HepG2 (cell line): ENCODE results near the gene HSD3B7.

Source experiments
- CREB1 ChIP-seq, 2 experiments: fragments of 450-650 bp in 1 of 2; IDR thresholded peaks; 2 replicates each; pipeline ENCODE4 v1.6.1; 2016 to 2017; ENCODE audit warnings: control low read depth in 1 of 2, mild to moderate bottlenecking in 1 of 2, missing compliant biosample characterization in 1 of 2, missing genetic modification characterization in 1 of 2
- GTF2F1 ChIP-seq: fragments of 150-350 bp; IDR thresholded peaks from 2 replicates; pipeline ENCODE4 v1.6.1; 2014; ENCODE audit warnings: low read length
- GTF3A ChIP-seq: sonication (generic); formaldehyde crosslinking; conservative IDR thresholded peaks from 2 replicates; pipeline ENCODE4 v1.4.0; 2020; ENCODE audit warnings: mild to moderate bottlenecking, missing genetic modification reagents
- MAFK ChIP-seq, 2 experiments: IDR thresholded peaks in 1 of 2; conservative IDR thresholded peaks in 1 of 2; 2 replicates each; pipeline ENCODE4 v1.6.1; 2011; ENCODE audit warnings: improper control_type of control experiment in 2 of 2, low read length in 2 of 2
- NFIC ChIP-seq: IDR thresholded peaks from 2 replicates; pipeline ENCODE4 v1.6.1; 2012; ENCODE audit warnings: mild to moderate bottlenecking, low read length, inconsistent platforms
- POLR2A ChIP-seq, 2 experiments: IDR thresholded peaks; 2 replicates each; pipeline ENCODE4 v1.6.1; 2011; ENCODE audit warnings: low read depth in 2 of 2, low read length in 2 of 2, mild to moderate bottlenecking in 1 of 2, moderate library complexity in 1 of 2; ENCODE audit not compliant: insufficient read depth in 1 of 2
- SRF ChIP-seq: IDR thresholded peaks from 2 replicates; pipeline ENCODE4 v1.6.1; 2011; ENCODE audit warnings: mild to moderate bottlenecking, low read depth, low read length, moderate library complexity
- TOE1 ChIP-seq: sonication (generic); formaldehyde crosslinking; IDR thresholded peaks from 2 replicates; pipeline ENCODE4 v1.4.0; 2020; ENCODE audit warnings: mild to moderate bottlenecking, missing genetic modification reagents
- U2AF1 ChIP-seq: fragments of 200-400 bp; formaldehyde crosslinking; optimal IDR thresholded peaks from 2 replicates; pipeline ENCODE3; 2017; ENCODE audit warnings: mild to moderate bottlenecking, low read depth, low read length
- ZNF510 ChIP-seq: sonication (generic); formaldehyde crosslinking; IDR thresholded peaks from 2 replicates; pipeline ENCODE4 v1.4.0; 2020; ENCODE audit warnings: low read depth, mild to moderate bottlenecking, missing genetic modification reagents
- ZNF768 ChIP-seq: sonication (generic); formaldehyde crosslinking; IDR thresholded peaks from 2 replicates; pipeline ENCODE4 v1.4.0; 2020; ENCODE audit warnings: missing genetic modification reagents
- ZNF788 ChIP-seq: sonication (generic); formaldehyde crosslinking; IDR thresholded peaks from 2 replicates; pipeline ENCODE4 v1.5.0; 2020; ENCODE audit warnings: mild to moderate bottlenecking, missing genetic modification reagents, borderline replicate concordance
- TF ChIP-seq, protein P1 (sequence below): sonication (generic); formaldehyde crosslinking; IDR thresholded peaks from 2 replicates; pipeline ENCODE4 v1.5.0; 2020; ENCODE audit warnings: mild to moderate bottlenecking, missing genetic modification reagents, moderate library complexity
- TF ChIP-seq, protein P2 (sequence below), 2 experiments: IDR thresholded peaks; 2 replicates each; pipeline ENCODE4 v1.6.1; 2011 to 2012; ENCODE audit warnings: low read length in 2 of 2, borderline replicate concordance in 1 of 2, low read depth in 1 of 2, mild to moderate bottlenecking in 1 of 2, moderate library complexity in 1 of 2

DNA sequence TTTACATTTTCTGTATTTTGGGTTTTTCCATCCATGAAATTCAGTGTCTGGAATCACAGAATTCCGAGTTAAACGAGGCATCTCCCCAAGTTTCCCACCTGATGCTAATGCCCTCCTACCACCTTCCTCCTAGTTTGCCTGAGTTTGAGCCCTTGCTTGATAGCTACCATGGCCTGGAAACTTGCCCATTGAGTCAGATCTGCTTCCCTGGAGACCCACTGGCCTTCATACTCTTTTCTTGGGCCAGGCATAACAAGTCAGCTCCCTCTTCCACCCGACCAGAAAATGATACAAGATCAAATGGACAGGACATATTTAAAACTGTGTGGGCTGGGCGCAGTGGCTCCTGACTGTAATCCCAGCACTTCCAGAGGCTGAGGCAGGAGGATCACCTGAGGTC is 17.2 kb upstream of the HSD3B7 start:
- TF ChIP-seq, protein P1, sequence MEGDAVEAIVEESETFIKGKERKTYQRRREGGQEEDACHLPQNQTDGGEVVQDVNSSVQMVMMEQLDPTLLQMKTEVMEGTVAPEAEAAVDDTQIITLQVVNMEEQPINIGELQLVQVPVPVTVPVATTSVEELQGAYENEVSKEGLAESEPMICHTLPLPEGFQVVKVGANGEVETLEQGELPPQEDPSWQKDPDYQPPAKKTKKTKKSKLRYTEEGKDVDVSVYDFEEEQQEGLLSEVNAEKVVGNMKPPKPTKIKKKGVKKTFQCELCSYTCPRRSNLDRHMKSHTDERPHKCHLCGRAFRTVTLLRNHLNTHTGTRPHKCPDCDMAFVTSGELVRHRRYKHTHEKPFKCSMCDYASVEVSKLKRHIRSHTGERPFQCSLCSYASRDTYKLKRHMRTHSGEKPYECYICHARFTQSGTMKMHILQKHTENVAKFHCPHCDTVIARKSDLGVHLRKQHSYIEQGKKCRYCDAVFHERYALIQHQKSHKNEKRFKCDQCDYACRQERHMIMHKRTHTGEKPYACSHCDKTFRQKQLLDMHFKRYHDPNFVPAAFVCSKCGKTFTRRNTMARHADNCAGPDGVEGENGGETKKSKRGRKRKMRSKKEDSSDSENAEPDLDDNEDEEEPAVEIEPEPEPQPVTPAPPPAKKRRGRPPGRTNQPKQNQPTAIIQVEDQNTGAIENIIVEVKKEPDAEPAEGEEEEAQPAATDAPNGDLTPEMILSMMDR, result no peak
- TF ChIP-seq NFIC (no peak), POLR2A (IDR thresholded peaks at IDR 0.05; ENCODE audit: insufficient read depth in 1 of 2, low read depth in 2 of 2, low read length in 2 of 2) (no peak), SRF (no peak), MAFK (conservative IDR thresholded peaks at IDR 0.05 in 1 of 2, IDR thresholded peaks at IDR 0.05 in 1 of 2; ENCODE audit: low read length in 2 of 2) (no peak), U2AF1 (no peak), ZNF768 (CRISPR knock-in tag) (no peak), ZNF510 (CRISPR knock-in tag) (no peak), GTF2F1 (no peak), ZNF788 (no peak), TOE1 (CRISPR knock-in tag) (no peak), GTF3A (CRISPR knock-in tag) (no peak), CREB1 (IDR thresholded peaks at IDR 0.05) (no peak), CREB1 (CRISPR knock-in tag; IDR thresholded peaks at IDR 0.05) (no peak)
- TF ChIP-seq, protein P2, sequence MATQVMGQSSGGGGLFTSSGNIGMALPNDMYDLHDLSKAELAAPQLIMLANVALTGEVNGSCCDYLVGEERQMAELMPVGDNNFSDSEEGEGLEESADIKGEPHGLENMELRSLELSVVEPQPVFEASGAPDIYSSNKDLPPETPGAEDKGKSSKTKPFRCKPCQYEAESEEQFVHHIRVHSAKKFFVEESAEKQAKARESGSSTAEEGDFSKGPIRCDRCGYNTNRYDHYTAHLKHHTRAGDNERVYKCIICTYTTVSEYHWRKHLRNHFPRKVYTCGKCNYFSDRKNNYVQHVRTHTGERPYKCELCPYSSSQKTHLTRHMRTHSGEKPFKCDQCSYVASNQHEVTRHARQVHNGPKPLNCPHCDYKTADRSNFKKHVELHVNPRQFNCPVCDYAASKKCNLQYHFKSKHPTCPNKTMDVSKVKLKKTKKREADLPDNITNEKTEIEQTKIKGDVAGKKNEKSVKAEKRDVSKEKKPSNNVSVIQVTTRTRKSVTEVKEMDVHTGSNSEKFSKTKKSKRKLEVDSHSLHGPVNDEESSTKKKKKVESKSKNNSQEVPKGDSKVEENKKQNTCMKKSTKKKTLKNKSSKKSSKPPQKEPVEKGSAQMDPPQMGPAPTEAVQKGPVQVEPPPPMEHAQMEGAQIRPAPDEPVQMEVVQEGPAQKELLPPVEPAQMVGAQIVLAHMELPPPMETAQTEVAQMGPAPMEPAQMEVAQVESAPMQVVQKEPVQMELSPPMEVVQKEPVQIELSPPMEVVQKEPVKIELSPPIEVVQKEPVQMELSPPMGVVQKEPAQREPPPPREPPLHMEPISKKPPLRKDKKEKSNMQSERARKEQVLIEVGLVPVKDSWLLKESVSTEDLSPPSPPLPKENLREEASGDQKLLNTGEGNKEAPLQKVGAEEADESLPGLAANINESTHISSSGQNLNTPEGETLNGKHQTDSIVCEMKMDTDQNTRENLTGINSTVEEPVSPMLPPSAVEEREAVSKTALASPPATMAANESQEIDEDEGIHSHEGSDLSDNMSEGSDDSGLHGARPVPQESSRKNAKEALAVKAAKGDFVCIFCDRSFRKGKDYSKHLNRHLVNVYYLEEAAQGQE (IDR thresholded peaks at IDR 0.05; ENCODE audit: borderline replicate concordance in 1 of 2, low read depth in 1 of 2, low read length in 2 of 2), result no peak
